ENCODE measurements around the gene CAST.

DNA sequence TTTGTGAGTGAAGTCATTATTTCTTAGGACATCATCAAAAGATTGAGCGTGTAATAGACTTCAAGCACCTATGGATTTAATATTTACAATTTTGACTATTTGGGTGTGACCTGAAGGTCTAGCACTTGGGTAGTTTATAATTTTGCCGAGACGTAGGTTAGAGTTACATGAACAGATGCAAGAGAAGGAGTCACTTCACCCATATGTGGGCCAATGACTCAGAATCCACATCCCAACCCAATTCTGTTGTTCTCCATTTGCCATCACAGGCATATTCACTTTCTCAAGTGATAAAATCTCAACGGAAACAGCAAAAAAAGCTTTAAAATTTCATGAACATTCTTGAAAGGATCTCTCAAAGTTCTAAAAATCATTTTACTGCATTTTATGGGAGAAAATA is 157.6 kb downstream of the CAST start:
- TF ChIP-seq, protein P1, sequence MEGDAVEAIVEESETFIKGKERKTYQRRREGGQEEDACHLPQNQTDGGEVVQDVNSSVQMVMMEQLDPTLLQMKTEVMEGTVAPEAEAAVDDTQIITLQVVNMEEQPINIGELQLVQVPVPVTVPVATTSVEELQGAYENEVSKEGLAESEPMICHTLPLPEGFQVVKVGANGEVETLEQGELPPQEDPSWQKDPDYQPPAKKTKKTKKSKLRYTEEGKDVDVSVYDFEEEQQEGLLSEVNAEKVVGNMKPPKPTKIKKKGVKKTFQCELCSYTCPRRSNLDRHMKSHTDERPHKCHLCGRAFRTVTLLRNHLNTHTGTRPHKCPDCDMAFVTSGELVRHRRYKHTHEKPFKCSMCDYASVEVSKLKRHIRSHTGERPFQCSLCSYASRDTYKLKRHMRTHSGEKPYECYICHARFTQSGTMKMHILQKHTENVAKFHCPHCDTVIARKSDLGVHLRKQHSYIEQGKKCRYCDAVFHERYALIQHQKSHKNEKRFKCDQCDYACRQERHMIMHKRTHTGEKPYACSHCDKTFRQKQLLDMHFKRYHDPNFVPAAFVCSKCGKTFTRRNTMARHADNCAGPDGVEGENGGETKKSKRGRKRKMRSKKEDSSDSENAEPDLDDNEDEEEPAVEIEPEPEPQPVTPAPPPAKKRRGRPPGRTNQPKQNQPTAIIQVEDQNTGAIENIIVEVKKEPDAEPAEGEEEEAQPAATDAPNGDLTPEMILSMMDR (IDR thresholded peaks at IDR 0.05) = no peak
- TF ChIP-seq NR3C1 (IDR thresholded peaks at IDR 0.05) (no peak), JUNB (IDR thresholded peaks at IDR 0.05) (no peak), POLR2A (IDR thresholded peaks at IDR 0.05; ENCODE audit: low read length) (no peak), ESRRA (IDR thresholded peaks at IDR 0.05; ENCODE audit: borderline replicate concordance, low read length) (no peak), HOXB5 (CRISPR knock-in tag; IDR thresholded peaks at IDR 0.05) (no peak), EP300 (IDR thresholded peaks at IDR 0.05) (no peak), BHLHE40 (IDR thresholded peaks at IDR 0.05; ENCODE audit: low read depth, low read length) (no peak), MYC (IDR thresholded peaks at IDR 0.05; ENCODE audit: borderline replicate concordance, low read length) (no peak), JUN (IDR thresholded peaks at IDR 0.05) (no peak), FOSL2 (IDR thresholded peaks at IDR 0.05) (no peak), FOSL2 (CRISPR knock-in tag; IDR thresholded peaks at IDR 0.05) (no peak), CHD2 (IDR thresholded peaks at IDR 0.05; ENCODE audit: low read length, partially characterized antibody) (no peak)
- TF ChIP-seq, protein P2, sequence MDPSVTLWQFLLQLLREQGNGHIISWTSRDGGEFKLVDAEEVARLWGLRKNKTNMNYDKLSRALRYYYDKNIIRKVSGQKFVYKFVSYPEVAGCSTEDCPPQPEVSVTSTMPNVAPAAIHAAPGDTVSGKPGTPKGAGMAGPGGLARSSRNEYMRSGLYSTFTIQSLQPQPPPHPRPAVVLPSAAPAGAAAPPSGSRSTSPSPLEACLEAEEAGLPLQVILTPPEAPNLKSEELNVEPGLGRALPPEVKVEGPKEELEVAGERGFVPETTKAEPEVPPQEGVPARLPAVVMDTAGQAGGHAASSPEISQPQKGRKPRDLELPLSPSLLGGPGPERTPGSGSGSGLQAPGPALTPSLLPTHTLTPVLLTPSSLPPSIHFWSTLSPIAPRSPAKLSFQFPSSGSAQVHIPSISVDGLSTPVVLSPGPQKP (IDR thresholded peaks at IDR 0.05; ENCODE audit: low read depth, low read length) = no peak
- TF ChIP-seq, protein P3, sequence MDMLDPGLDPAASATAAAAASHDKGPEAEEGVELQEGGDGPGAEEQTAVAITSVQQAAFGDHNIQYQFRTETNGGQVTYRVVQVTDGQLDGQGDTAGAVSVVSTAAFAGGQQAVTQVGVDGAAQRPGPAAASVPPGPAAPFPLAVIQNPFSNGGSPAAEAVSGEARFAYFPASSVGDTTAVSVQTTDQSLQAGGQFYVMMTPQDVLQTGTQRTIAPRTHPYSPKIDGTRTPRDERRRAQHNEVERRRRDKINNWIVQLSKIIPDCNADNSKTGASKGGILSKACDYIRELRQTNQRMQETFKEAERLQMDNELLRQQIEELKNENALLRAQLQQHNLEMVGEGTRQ (IDR thresholded peaks at IDR 0.05) = no peak
